GM06990 (cell line): Measurements from ENCODE around the gene LSS.
"Not testable (repeated sequence)": the region's sequence is repeated elsewhere in the genome, so short reads cannot be mapped to it uniquely, and the experiment has no call there.

Source experiments
- DNase-seq: peaks from one replicate; pipeline ENCODE4 v3.0.0-alpha.2; 2011; ENCODE audit not compliant: insufficient read length; ENCODE audit errors: extremely low read depth
- H3K27me3 ChIP-seq: replicated peaks from 2 replicates; pipeline ENCODE4 v1.6.0; 2011; ENCODE audit warnings: low read length; ENCODE audit not compliant: control insufficient read depth, insufficient read depth
- H3K36me3 ChIP-seq: 2 replicates; pipeline ENCODE4 v1.5.1; 2011; ENCODE audit warnings: low read length; ENCODE audit not compliant: control insufficient read depth, insufficient read depth
- H3K4me3 ChIP-seq: replicated peaks from 2 replicates; pipeline ENCODE4 v1.5.1; 2011; ENCODE audit warnings: low read depth, mild to moderate bottlenecking, control low read depth, low read length
- CTCF ChIP-seq: IDR thresholded peaks from 2 replicates; pipeline ENCODE4 v1.5.1; 2011; ENCODE audit warnings: low read length, control low read depth, mild to moderate bottlenecking, inconsistent platforms; ENCODE audit not compliant: insufficient read depth, poor library complexity, severe bottlenecking

The LSS gene

DNA sequence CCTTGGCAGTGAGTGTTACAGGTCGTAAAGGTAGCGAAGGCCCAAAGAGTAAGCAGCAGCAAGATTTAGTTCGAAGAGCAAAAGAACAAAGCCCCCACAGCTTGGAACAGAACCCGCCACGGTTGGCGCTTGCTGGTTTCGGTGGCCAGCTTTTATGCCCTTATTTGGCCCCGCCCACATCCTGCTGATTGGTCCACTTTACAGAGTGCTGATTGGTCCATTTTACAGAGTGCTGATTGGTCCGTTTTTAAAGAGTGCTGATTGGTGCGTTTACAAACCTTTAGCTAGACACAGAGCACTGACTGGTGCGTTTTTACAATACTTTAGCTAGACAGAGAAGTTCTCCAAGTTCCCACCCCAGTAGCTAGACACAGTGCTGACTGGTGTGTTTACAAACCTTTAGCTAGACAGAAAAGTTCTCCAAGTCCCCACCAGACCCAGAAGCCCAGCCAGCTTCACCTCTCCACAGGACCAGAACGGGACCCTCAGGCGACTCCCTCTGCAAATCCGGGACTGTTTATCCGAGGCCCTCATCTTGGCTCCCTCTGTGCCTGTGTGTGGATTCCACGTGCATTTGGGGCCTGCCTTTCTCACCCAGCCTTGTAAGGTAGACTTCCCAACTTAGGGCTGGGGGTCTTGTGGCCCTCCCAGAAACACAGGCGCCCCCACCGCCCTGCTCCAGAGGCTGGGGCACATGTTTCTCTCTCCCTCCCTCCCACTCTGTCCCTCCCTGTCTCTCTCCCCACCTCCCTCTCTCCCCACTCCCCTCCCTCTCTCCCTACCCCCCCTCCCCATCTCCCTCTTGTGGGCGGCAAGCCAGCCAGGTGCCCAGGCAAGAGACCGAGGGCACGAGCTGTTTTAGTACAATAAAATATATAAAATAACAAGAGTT is 85.7 kb downstream of the LSS start:
- DNase-seq = no peak
- no peak overlapping the region for H3K4me3 ChIP-seq
- no peaks in the 10 kb centered on the region for H3K27me3 ChIP-seq
- TF ChIP-seq CTCF = no peak
- no peaks in the 10 kb centered on the region for H3K36me3 ChIP-seq

DNA sequence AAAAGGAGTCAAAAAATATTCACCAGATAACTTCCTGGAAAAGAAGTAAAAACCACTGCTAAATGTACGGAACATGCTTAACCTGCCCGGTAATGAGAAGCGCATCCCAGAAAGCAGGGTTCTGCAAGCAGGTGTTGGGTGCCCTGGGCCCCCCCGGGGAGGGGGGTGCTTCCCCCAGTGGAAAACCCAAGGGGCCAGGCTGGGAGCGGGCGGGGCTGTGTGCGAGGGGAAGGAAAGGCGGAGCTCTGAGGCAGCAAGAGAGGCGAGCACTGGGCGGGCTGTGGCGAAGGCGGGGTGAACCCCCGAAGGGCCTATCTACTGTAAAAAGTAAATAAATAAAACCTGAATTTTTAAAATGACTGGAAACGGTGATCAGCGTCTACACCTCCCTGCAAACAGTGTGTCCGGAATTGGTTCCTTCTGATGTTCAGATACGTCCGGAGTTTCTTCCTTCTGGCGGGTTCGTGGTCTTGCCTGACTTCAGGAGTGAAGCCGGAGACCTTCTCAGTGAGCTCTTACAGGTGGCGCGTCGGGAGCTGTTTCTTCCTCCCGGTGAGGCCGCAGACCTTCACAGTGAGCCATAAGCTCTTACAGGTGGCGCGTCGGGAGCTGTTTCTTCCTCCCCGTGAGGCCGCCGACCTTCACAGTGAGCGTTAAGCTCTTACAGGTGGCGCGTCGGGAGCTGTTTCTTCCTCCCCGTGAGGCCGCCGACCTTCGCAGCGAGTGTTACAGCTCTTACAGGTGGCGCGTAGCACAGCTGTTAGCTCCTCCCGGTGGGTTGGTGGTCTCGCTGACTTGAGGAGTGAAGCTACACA is 86.6 kb downstream of the LSS start:
- H3K36me3 ChIP-seq = no peaks in the 10 kb centered on the region
- no peak overlapping the region for H3K4me3 ChIP-seq
- no peaks in the 10 kb centered on the region for H3K27me3 ChIP-seq
- TF ChIP-seq CTCF = no peak
- DNase-seq = no peak

GRCh38 chr21:46140352-46141003 is 88.1 kb downstream of the LSS start:
- not testable (repeated sequence) for H3K36me3 ChIP-seq, DNase-seq, H3K4me3 ChIP-seq, H3K27me3 ChIP-seq

DNA sequence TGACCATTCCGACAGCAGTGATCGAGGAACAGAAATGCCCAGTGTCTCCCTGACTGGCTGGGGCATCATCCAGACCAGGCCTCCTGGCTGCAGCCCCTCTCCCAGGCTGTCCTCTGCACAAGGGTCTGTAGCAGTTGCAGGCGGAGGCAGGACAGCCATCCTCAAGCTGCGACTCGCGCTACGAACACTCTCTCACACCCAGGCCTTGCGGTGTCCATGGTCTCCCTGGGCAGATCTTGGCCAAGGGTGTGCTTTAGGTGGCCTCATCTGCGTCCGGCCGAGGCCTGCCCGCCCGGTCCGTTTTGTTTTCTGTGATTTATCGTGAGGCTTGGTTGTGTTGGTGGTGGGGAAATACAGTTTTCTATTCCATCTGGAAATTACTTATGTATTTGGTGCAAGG is 88.9 kb downstream of the LSS start:
- no peak overlapping the region for H3K4me3 ChIP-seq
- DNase-seq = no peak
- TF ChIP-seq CTCF = no peak
- H3K36me3 ChIP-seq = no peaks in the 10 kb centered on the region
- no peaks in the 10 kb centered on the region for H3K27me3 ChIP-seq

DNA sequence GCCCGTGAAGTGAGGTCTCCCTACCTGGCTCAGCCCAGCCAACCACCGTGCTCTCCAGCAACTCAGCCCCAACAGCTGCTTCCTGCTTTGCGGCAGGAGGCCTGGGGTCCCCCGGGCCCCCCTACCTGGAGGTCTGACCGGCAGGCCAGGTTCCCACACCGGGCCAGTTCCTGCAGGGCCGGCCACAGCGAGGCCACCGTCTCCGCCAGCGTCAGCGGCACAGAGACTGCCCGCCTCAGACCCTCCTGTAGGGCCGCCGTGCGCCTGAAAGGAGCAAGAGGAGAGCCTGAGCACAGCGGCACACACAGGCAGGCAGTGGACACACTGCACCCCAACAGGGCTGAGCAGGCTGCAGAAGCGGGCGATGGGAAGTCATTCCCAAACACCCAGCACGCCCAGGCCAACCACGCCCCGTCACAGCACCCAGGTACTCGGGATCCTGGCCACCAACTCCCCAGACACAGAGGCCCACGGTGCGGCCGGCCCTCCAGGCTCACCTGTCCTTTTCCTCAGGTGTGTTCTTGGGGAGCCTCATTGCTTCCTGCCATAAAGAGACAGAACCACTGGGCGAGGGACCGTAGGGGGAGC is 90.1 kb downstream of the LSS start:
- Histone ChIP-seq H3K27me3 (no peaks in the 10 kb centered on the region), H3K4me3 (no peak overlapping the region), H3K36me3 (no peaks in the 10 kb centered on the region)
- DNase-seq = no peak
- no peak for TF ChIP-seq CTCF
